HG02852 (cell line): Measurements from ENCODE around the gene BCAS1.
A peak's percentile ranks its signal among the peaks of the same experiment; 100 is the strongest.

Experiments used
- ATAC-seq: cut with Tn5 transposase; IDR thresholded peaks from one replicate; pipeline ENCODE4 v1.9.1; 2021; ENCODE audit warnings: mild to moderate bottlenecking, moderate library complexity; ENCODE audit not compliant: unreplicated experiment

The BCAS1 gene

DNA sequence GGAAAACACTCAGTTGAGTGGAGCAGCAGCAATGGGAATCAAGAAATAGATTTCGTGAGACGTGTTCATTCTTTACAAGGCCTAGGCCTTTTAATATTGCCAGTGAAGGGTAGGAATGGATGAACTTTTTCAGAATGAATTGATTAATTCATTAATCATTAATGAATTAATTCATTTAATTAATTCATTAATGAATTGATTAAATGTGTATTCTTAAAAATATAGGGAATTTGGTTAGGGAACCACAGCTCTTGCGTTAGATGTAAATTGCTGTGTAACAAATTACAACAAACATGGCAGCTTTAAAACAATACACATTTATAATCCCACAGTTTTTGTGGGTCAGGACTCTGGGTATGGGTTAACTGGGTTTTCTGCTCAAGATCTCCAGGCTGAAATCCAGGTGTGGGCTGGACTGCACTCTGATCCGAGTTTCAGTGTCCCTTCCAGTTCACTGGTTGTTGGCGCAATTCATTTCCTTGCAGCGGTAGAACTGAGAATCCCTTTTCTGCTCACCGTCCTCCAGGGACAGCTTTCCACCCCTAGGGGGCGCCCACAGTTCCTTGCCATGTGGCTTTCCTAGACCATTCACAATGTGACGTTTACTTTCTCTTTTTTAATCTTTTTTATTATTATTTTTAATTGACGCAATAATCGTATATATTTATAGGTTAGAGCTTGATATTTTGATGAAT, 32.8 kb upstream of the BCAS1 start:
- ATAC-seq: peak; percentile 85

DNA sequence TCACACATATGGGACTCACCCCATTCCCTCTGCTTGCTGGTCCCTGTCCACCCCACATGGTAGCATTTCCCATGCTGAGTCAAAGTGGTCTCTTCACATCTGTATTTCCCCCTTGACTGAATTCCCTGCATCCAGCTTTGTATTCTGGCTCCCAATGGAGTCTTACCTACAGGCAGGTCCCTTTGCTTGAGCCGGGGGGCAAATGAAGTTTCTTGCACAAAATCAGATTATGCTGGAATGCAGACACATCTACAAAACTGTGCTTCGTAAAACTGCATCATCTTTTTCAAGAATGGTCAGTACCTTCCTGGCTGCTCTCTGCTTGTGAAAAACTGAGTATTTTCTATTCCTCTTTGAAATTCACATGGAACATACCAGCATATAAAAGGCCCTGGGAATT, 32.1 kb upstream of the BCAS1 start:
- ATAC-seq: no peak

DNA sequence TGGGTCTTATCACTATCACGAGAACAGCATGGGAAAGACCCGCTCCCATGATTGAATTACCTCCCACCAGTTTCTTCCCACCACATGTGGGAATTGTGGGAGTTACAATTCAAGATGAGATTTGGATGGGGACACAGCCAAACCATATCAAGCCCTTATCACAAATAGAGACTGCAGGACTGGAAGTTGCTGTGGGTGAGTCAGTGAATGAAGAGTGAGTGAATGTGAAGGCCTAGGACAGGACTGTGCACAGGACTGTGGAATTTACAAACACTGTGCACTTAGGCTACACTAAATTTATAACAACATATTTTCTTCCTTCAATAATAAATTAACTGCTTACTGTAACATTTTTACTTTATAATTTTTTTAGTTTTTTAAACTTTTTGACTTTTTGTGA, 30.2 kb upstream of the BCAS1 start:
- no peak for ATAC-seq

DNA sequence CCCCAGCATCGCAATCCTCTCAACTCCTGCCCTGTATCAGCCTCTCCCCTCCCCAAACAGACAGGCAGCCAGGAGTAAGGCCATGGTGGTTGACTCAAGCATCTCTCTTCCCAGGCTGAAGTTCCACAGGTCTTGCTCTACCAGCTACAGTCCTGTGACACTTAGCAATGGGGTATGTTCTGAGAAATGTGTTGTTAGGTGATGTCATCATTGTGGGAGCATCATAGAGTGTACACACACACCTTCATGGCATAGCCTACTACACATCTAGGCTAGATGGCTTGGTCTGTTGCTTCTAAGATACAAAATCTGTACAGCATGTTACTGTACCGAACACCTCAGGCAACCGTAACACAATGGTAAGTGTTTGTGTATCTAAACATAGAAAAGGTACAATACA, 29.5 kb upstream of the BCAS1 start:
- no peak for ATAC-seq

DNA sequence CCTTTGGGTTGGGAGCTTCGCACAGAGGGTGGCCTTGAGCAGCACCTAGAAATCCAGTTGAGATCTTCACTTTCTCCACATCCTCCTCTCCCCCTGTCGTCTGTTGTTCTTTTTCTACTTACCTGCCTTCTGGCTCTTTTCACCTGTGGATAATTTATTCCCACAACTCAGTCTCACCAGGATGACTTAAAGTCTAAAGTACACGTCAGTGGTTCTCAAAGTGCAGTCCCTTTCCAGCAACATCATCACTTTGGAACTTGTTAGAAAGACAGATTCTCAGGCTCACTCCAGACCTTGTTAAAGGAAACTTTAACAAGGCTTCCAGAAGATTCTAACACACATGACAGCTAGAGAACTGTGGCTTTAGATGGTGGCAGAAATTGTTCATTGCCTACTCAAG, 27.7 kb upstream of the BCAS1 start:
- ATAC-seq: no peak

DNA sequence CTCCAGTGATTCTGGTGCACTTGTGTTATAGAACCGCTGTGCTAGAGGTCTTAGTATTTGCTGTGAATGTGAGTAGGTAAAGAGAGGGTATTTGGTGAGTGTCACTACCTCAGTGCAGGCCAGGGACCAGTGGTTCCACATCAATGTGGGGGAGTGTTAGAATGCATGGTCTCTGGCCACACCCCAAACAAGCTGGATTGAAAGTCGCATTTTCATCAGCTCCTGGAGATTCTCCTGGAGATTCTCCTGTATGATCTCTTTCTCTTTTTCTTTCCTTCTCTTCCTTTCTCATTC, 26.8 kb upstream of the BCAS1 start:
- ATAC-seq: no peak

DNA sequence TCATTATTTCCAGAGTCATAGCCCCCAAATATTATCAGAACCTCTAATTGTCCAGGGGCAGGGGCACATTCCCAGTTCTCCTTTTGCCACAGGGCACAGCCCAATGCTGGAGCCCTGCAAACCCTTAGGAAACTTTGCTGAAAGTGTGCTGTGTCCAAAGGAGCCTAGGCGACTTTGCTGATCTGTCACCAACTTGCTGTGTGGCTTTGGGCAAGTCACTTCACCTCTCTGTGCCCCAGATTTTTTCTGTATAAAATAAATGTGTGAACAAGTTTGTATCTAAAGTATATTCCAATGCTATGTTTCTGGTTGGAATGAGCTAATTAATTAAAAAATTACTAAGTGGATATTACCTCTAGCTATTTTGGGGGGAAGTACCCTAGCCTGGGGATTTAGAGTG, 25.4 kb upstream of the BCAS1 start:
- ATAC-seq: no peak

DNA sequence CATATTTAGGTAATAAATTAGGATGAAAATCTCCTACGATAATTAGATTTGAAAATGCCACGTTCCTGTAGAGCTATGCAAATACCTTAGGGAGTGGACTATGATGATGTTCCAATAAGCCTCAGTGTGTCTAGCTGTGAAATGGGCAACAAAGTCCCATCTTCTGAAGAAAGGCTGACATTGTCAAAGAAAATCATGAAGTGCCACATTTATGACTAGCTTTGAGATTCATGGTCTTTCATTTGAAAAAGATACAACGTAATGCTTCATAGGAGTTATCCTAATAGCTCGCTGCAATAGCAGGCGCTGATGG, 23.8 kb upstream of the BCAS1 start:
- no peak for ATAC-seq

DNA sequence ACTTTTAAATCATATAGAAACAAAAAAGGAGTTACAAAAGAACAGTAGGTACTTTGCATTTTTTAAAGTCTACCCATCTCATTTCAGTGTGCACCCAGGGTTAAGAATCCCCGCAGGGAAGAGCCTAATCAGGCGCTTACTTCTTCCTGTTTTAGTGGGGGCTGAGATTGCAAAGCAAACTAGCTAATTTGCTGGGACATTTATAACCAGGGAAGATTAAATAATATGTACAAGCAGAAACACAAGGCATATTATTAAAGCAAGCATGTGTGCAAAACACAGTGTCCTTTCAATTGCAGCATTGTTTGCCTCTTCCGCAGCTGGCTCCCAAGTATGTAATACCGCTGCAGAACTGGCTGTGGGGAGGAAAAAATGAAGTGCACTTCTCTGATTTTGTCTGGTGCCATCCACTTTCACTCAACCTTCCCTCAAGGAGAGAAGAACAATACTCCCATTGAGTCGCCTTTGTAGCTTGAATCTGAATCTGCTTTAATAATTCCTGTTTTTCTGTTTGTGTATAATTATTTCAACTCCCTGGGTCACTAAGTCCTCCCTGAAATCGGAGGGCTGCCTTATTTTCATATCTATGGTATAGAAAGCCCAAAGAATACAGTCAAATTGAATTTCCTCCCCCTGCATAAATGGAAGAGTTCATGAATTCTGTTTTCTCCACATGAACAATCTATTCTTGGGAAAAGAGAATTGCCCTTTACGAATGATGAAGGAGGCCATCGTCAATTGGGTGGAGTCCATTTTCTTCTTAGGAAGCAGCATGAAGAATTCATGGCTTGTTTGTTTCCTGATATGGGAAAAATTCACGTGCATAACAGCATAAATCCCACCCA, 23.3 kb upstream of the BCAS1 start:
- no peak for ATAC-seq

DNA sequence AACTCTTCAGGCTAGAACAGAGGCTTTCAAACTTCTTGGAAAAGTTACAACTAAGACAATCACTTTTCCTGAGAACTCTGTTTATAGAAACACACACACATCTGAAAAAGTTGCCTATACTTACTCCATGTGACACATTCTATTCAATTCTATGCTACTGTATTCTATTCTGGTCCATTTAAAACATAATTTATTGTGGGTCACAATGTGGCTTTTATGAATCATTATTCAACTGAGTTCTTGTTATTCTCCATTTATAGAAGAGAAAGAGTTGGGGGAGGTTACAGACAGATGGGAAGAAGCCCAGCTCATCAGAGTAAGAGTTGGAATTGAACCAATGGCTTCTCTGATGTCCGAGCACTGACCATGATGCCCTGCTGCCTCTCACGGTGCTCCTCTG, 21.6 kb upstream of the BCAS1 start:
- ATAC-seq: no peak

DNA sequence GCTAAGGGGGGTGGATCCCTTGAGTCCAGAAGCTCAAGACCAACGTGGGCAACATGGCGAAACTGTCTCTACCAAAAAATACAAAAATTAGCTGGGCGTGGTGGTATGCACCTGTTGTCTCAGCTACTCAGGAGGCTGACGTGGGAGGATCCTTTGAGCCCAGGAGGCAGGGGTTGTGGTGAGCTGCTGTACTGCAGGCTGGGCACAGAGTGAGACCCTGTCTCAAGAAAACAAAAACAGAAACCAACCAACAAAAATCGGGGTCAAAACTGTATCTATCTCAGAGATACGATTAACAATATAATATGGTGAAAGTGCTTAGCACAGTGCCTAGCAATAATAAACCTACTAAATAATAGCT, 20.7 kb upstream of the BCAS1 start:
- ATAC-seq: no peak

DNA sequence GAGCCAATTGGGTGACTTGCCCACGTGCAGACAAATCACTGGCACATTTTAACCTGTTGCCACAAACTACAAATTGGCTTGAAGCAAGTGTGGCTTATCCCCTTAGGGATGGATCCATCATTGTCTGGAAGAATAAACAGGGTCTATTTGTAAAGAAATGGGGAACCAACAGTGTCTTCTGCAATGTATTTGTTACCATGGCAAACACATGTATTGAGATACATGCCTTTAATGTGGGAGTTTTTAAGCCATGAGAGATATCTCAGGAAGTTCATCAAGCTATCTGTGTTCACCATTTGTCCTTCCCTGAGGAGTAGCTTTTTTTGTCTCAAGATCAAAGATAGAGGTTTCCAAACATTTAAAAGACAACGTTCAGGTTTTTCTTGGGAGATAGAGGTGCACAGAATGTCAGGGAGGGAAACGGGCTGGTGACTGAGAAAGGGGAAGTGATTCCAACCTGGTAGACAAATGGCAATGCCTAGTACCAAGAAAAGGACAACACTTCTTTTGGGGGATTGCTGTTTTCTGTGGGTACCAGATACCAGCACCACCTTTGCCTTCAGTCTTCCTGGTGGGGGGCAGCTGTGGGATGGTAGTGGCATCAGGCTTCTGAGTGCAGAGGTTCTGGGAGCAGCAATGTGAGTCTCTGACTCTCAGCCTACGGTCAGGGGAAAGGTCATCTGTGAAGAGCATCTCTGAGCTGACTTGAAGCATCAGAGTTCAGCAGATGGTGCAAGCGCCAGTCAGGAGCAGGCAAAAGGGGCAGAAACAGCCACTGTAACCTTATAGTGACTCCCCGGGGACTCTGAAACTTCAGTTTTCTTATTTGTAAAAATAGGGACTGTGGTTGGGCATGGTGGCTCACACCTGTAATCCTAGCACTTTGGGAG, 20.1 kb upstream of the BCAS1 start:
- ATAC-seq: no peak

DNA sequence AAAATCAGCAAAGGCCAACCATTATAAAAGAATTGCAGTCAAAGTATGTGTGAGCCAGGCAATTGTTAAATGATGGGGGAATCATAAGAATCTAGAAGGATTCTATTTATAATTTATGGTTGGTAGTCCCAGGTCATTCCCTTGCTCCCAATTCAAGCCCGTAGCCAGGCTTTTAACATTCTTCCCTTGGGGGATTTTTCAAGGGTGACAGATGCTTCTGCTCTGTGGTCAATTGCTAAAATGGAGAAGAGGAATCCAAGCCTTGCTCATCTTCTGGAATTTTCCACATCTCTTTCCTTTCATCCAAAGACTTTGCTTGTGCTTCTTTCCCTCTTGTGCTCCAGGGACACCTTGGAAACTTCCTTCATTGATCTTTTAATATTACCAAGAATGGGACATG, 18.0 kb upstream of the BCAS1 start:
- ATAC-seq: no peak

DNA sequence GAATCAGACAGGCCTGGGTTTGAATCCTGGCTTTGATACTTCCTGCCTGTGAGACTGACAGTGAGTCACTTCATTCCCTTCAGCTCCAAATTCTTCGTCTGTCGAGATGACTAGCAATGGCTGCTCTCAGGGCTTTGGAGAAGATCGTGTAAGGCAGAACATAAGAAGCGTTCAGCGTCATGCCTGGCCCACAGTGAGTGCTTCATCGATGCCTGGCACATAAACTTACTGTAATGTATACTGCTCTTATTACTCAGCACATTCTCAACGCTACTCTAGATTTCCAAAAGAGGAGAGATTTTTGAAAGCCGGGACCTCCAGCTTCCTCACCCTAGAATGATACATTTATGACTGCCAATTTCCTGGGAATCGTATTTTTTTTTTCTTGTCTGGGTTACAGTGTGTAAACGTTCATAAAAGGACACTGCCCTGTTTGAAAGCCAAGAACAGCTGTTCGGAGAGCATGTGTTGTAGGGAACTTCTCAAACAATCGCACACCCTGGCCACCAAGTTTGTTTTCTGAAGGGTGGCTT, 16.2 kb upstream of the BCAS1 start:
- no peak for ATAC-seq

DNA sequence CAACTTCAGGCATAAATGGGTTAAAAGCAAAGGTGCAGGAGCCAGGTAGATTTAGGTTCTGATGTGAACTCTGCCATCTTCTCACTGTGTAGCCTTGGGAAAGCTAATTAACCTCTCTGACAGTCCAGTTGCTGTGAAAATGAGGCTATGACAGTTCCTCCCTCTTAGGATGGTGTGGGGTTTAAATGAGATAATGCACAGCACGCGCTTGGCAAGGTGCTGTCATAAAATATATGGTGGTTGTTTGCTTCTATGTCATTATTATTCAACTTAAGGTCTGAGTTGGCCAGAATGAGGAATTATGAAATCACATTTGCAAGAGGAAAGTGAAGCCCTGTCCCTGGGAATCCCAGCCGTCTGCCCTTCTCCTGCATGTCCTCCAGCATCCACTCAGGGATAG, 15.5 kb upstream of the BCAS1 start:
- no peak for ATAC-seq

DNA sequence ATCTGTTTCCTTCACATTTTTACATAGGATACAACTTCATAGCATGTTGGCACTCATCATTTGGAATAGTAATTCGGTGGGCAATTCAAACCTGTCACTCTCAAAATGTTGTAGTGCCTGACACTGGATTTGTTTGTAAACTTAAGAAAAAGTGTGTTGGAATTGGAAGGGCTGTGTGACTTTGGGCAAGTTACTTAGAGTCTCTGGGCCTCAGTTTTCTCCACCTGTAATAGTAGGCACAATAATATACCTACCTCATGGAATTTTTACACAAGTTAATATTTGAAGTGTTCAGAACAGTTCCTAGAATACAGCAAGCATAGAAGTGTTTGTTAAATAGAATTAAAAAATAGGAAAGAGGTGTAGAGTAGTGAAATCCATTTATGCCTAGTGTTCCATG, 15.0 kb upstream of the BCAS1 start:
- ATAC-seq: no peak

DNA sequence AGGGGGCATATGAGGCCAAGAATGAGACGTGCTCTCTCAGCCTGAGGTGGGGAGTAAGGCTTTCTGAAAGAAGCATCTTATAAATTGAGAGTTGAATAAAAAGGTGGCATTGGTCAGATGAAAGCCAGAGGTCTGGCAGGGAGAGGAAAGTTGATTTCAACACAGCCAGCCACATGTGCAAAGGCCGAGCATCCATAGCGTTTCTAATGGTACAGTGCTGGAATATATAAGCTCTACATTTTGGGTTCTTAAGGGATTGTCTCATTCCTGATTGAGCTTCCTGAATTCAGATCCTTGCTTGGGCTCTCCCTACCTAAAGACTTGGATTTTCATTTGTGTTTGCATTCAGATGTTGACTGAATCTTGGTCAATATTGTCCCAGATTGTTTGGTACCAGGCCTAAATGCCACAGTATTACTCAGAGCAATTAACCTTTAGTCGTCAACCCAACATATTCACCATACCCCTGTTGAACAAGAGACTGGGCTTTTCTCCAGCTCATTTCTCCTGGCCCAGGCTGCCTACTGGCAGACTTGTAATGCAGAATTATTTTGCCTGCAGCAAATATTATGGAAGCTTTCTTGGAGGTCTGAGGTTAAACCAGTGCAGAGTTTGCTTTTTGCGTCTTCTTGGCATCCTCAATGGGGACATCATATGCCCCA, 14.5 kb upstream of the BCAS1 start:
- no peak for ATAC-seq

DNA sequence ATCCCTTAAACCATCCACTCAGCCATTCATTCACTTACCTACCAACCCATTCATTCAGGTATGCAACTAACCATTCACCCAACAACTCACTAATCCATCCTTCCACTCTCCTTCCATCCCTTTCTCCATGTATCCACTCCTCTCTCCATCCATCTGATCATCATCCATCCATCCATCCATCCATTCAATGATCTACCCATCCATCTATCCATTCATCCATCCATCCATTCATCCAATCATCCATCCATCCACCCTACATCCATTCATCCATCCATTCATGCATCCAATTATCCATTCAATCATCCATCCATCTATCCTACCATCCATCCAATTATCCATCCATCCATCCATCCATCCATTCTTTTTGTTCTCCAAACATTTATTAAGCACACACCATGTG, 13.8 kb upstream of the BCAS1 start:
- no peak for ATAC-seq

DNA sequence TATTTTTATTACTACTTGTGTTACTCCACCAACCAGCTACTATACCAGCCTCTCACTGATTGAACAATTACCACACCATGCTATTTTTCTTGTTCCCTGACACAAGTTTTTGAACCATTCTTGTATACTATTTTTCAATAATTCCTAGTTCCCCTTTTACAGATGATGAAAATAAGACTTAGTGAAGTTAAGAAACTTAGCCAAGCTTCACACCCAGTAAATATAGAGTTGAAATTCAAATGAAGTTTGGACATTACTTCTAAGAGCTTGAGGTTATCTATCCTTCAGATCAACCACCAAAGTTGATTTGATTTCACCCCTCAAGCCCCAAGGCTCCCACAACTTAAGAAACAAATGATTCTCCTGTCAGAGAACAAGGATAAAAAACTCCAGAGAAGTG, 13.1 kb upstream of the BCAS1 start:
- peak; percentile 60 for ATAC-seq

DNA sequence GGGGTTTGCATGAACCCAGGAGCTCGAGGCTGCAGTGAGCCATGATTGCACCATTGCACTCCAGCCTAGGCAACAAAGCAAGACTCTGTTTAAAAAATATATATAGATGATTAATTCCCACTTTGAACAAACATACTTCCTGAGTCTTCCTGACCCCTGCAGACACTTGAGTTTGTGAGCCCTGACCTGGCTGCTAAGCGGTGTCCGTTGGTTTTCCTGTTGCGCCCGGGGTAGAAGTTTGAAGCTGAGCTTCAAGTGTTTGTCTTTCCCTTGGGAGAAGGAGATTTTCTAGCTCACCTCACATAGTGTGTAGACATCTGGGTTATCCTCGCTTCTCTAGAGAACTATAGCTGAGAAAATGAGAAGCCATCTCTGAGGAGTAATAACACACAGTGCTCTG, 11.7 kb upstream of the BCAS1 start:
- no peak for ATAC-seq

DNA sequence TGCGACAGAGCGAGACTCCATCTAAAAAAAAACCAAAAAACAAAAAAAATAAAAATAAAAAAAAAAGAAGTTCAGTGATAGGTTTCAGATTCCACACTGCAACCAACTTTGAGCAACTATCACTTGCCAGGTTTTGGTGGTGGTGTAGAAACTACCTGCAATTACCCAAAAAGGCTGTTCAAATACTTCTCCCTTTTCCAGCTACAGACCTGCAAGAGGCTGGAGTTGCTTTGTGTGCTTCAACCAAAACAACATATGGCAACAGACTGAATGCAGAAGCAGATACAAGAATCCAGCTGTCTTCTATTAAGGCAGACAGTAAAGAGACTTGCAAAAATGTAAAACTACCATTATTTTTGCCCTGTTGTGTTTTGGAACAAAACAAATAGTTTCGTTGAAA, 9.3 kb upstream of the BCAS1 start:
- no peak for ATAC-seq
